H1 (cell line): Measurements from ENCODE around the gene YAF2. TPM values are rescaled to one million over a fixed set of nuclear protein-coding genes. Genes with fewer than 3 reads are reported as not detected.

Experiments
- ASH2L ChIP-seq: fragments of 200-600, 300-600 bp; sonication (generic); IDR thresholded peaks from one replicate; pipeline ENCODE4 v1.7.1; 2017; ENCODE audit warnings: low read length
- CREB1 ChIP-seq: IDR thresholded peaks from 2 replicates; pipeline ENCODE4 v1.6.1; 2012; ENCODE audit warnings: inconsistent platforms
- HDAC2 ChIP-seq, 2 experiments: fragments of 300-600 bp in 1 of 2; sonication (generic) in 1 of 2; IDR thresholded peaks; 2 replicates each; pipeline ENCODE4 v1.6.1; 2011 to 2012; ENCODE audit warnings: low read depth in 2 of 2, low read length in 2 of 2, mild to moderate bottlenecking in 2 of 2, moderate library complexity in 2 of 2, borderline replicate concordance in 1 of 2, inconsistent platforms in 1 of 2
- polyA plus RNA-seq, 7 experiments: library from polyadenylated mRNA; depleted of rRNA in 3 of 7; stranded (reverse) in 5 of 7; unstranded in 2 of 7; fragments of >200 nt in 5 of 7; fragments of 200-250 nt in 2 of 7; gene quantifications; 1 replicate in 5 of 7; 2 replicates in 1 of 7; 4 replicates in 1 of 7; pipeline versions ENCODE4 v1.2.1 to v1.2.3, GENCODE V29; 2011 to 2013; ENCODE audit warnings: missing spikeins in 2 of 7, mixed read lengths in 2 of 7
- total RNA-seq: library from RNA; stranded (reverse); fragmentation: NEBNext Ultra II Directional; extraction: Animal tissue kit (Norgen Biotek cat#: 25700); gene quantifications from 2 replicates; pipeline ENCODE4 v1.2.1, GENCODE V29; 2021
- TF ChIP-seq, protein P1 (sequence below): IDR thresholded peaks from 2 replicates; pipeline ENCODE4 v1.6.1; 2012; ENCODE audit warnings: inconsistent platforms

YAF2 gene
- total and polyA plus RNA-seq, 2 of the 8 experiments (the other 6 are each of a cell fraction or from before 2014, with no cell fraction given), result 0.50 to 2.2 TPM

GRCh38 chr12:42192258-42192657 lies 45.8 kb downstream of the YAF2 start (continued):
- TF ChIP-seq, protein P1, sequence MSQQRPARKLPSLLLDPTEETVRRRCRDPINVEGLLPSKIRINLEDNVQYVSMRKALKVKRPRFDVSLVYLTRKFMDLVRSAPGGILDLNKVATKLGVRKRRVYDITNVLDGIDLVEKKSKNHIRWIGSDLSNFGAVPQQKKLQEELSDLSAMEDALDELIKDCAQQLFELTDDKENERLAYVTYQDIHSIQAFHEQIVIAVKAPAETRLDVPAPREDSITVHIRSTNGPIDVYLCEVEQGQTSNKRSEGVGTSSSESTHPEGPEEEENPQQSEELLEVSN, result no peak
- TF ChIP-seq ASH2L, result no peak
- no peak for TF ChIP-seq CREB1
- TF ChIP-seq HDAC2 (IDR thresholded peaks at IDR 0.05; ENCODE audit: borderline replicate concordance in 1 of 2, low read depth in 2 of 2, low read length in 2 of 2), result no peak
